ENCODE measurements around the gene PLXNA2. TPM values are rescaled to one million over a fixed set of nuclear protein-coding genes. Genes with fewer than 3 reads are reported as not detected.

The PLXNA2 gene
- total RNA-seq, 1 donor from 2014 or later, result 17.7 TPM

DNA sequence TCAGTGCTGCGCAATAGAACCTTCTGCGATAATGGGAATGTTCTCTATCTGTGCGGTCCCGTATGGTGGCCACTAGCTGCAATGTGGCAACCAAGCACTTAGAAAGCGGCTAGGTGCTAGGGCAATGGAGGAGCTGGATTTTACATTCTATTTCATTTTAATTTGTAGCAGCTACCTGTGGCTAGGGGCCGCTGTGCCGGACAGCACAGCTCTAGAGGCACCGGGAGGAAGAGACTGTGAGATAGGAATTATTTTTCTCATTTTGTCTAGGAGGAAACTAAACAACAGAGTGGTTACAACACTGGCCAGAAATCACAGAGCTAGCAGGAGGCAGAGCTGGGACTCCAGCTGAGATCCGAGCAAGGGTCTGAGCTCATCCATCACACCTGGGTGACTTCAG is 202.7 kb downstream of the PLXNA2 start:
- H3K4me1 Mint-ChIP-seq (ENCODE audit: low read depth, unreplicated experiment), result peaks cover 15% of the 10 kb centered on the region
- no peak overlapping the region for H3K27ac Mint-ChIP-seq (ENCODE audit: unreplicated experiment)
- H3K27ac ChIP-seq (ENCODE audit: low read depth, low read length), result no peak overlapping the region

DNA sequence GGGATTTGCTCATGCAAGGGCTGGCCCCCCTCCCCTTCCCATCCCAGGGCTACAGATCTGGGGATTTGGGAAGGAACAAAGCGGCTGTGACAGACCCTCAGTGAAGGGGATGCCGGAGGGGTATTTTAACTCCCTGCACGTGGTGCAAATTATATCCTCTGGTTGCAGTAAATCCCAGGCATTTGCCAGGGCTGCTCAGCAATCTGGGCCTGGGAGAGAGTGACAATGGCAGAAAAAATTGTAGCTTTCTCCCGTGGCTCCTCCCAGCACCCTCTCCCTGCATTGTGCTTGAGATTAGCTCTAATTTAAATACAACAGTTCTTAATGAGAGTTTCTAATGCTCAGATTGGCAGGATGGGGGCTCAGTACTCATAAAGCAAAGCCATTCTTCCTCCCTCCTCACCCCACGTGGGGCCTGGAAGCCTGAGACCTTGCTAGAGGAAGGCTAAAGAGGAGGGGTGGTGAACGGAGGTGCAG is 203.3 kb downstream of the PLXNA2 start:
- DNase-seq (ENCODE audit: low read depth), result no peak
- Histone ChIP-seq H3K4me3 (ENCODE audit: insufficient read depth, low read depth, low read length) (no peak overlapping the region), H3K4me1 (ENCODE audit: insufficient read depth, low read length) (no peaks in the 10 kb centered on the region), H3K9me3 (ENCODE audit: insufficient read depth, low read depth, low read length) (no peaks in the 10 kb centered on the region), H3K27ac (ENCODE audit: low read depth, low read length) (no peak overlapping the region), H3K4me2 (ENCODE audit: low read length) (no peak overlapping the region), H3K79me2 (ENCODE audit: insufficient read depth, low read length) (no peaks in the 10 kb centered on the region), H4K20me1 (ENCODE audit: insufficient read depth, low read length) (no peaks in the 10 kb centered on the region), H2AFZ (ENCODE audit: low read depth, low read length) (no peak overlapping the region), H3K9ac (ENCODE audit: low read length) (no peak overlapping the region), H3K27me3 (ENCODE audit: insufficient read depth, low read length) (no peaks in the 10 kb centered on the region), H3K36me3 (ENCODE audit: insufficient read depth, low read length) (peaks cover 5% of the 10 kb centered on the region)
- Mint-ChIP-seq H3K9me3 (ENCODE audit: unreplicated experiment) (no peaks in the 10 kb centered on the region), H3K4me3 (ENCODE audit: unreplicated experiment) (no peak overlapping the region), H3K36me3 (ENCODE audit: low read depth, unreplicated experiment) (peaks cover 16% of the 10 kb centered on the region), H3K4me1 (ENCODE audit: low read depth, unreplicated experiment) (peaks cover 10% of the 10 kb centered on the region), H3K27ac (ENCODE audit: unreplicated experiment) (no peak overlapping the region), H3K27me3 (ENCODE audit: low read depth, unreplicated experiment) (peaks cover 12% of the 10 kb centered on the region)
- no peak for TF ChIP-seq EZH2 (IDR thresholded peaks at IDR 0.05; ENCODE audit: insufficient read depth, low read length)
- TF ChIP-seq, protein P1, sequence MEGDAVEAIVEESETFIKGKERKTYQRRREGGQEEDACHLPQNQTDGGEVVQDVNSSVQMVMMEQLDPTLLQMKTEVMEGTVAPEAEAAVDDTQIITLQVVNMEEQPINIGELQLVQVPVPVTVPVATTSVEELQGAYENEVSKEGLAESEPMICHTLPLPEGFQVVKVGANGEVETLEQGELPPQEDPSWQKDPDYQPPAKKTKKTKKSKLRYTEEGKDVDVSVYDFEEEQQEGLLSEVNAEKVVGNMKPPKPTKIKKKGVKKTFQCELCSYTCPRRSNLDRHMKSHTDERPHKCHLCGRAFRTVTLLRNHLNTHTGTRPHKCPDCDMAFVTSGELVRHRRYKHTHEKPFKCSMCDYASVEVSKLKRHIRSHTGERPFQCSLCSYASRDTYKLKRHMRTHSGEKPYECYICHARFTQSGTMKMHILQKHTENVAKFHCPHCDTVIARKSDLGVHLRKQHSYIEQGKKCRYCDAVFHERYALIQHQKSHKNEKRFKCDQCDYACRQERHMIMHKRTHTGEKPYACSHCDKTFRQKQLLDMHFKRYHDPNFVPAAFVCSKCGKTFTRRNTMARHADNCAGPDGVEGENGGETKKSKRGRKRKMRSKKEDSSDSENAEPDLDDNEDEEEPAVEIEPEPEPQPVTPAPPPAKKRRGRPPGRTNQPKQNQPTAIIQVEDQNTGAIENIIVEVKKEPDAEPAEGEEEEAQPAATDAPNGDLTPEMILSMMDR (IDR thresholded peaks at IDR 0.05; ENCODE audit: insufficient read depth, low read depth, low read length), result no peak
- no peak for FAIRE-seq

More for the DNA sequence above, 202.7 kb downstream of the PLXNA2 start:
- DNase-seq (ENCODE audit: low read depth) (no peak), FAIRE-seq (no peak)
- Histone ChIP-seq H3K36me3 (ENCODE audit: insufficient read depth, low read length) (peaks cover 5% of the 10 kb centered on the region), H3K9ac (ENCODE audit: low read length) (no peak overlapping the region), H4K20me1 (ENCODE audit: insufficient read depth, low read length) (no peaks in the 10 kb centered on the region), H3K79me2 (ENCODE audit: insufficient read depth, low read length) (no peaks in the 10 kb centered on the region), H3K4me1 (ENCODE audit: insufficient read depth, low read length) (peaks cover 4% of the 10 kb centered on the region), H3K9me3 (ENCODE audit: insufficient read depth, low read depth, low read length) (no peaks in the 10 kb centered on the region), H3K27me3 (ENCODE audit: insufficient read depth, low read length) (no peaks in the 10 kb centered on the region), H3K4me2 (ENCODE audit: low read length) (no peak overlapping the region), H2AFZ (ENCODE audit: low read depth, low read length) (no peak overlapping the region), H3K4me3 (ENCODE audit: insufficient read depth, low read depth, low read length) (no peak overlapping the region)
- H3K36me3 Mint-ChIP-seq (ENCODE audit: low read depth, unreplicated experiment), result peaks cover 16% of the 10 kb centered on the region
- H3K9me3 Mint-ChIP-seq (ENCODE audit: unreplicated experiment), result no peaks in the 10 kb centered on the region
- H3K27me3 Mint-ChIP-seq (ENCODE audit: low read depth, unreplicated experiment), result peaks cover 8% of the 10 kb centered on the region
- TF ChIP-seq, protein P1 (IDR thresholded peaks at IDR 0.05; ENCODE audit: insufficient read depth, low read depth, low read length), result no peak
- no peak for TF ChIP-seq EZH2 (IDR thresholded peaks at IDR 0.05; ENCODE audit: insufficient read depth, low read length)
- no peak overlapping the region for H3K4me3 Mint-ChIP-seq (ENCODE audit: unreplicated experiment)

DNA sequence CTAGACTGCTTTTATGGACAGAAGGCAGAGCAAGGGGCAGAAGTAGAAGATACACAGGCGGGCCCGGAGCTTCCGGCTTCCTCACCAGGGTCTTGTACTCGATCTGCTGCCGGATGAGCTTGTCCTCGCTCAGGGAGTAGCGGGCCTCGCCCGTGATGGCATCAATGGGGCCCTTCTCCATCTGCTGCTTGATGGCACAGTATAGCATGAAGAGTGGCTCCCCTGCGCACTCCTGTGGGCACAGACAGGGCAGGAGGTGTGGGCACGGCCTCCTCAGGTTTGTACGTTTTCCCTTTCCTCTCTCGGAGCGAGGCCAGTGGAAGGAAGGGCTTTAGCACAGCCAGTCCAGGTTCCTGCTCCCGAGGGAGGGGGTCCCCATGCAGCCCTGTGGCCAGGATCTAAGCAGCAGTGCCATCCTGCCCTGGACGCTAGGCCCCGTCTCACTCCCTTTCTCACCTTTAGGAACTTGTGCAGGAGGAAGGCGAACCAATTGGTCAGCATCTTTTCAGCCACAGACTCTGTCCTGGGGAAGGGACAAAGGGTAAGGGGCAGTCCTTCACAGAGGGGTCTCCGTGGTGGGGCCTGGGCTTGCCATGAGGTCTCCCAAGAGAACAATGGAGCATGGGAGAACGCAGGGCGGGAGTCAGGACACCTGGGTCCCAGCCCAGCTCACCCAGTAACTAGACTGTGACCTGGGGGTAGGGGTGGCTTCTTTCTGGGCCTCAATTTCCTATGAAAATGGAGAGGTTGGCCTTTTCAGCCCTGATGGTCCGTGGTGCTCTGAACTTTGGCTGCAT is 204.4 kb downstream of the PLXNA2 start:
- Histone ChIP-seq H3K4me3 (ENCODE audit: insufficient read depth, low read depth, low read length) (no peak overlapping the region), H3K4me2 (ENCODE audit: low read length) (no peak overlapping the region), H3K4me1 (ENCODE audit: insufficient read depth, low read length) (no peaks in the 10 kb centered on the region), H4K20me1 (ENCODE audit: insufficient read depth, low read length) (no peaks in the 10 kb centered on the region), H3K9me3 (ENCODE audit: insufficient read depth, low read depth, low read length) (no peaks in the 10 kb centered on the region), H3K27me3 (ENCODE audit: insufficient read depth, low read length) (no peaks in the 10 kb centered on the region), H2AFZ (ENCODE audit: low read depth, low read length) (no peak overlapping the region), H3K36me3 (ENCODE audit: insufficient read depth, low read length) (peaks cover 5% of the 10 kb centered on the region), H3K79me2 (ENCODE audit: insufficient read depth, low read length) (no peaks in the 10 kb centered on the region), H3K27ac (ENCODE audit: low read depth, low read length) (no peak overlapping the region), H3K9ac (ENCODE audit: low read length) (no peak overlapping the region)
- Mint-ChIP-seq H3K36me3 (ENCODE audit: low read depth, unreplicated experiment) (peaks cover 13% of the 10 kb centered on the region), H3K4me3 (ENCODE audit: unreplicated experiment) (no peak overlapping the region), H3K27ac (ENCODE audit: unreplicated experiment) (no peak overlapping the region), H3K4me1 (ENCODE audit: low read depth, unreplicated experiment) (peaks cover 4% of the 10 kb centered on the region), H3K9me3 (ENCODE audit: unreplicated experiment) (no peaks in the 10 kb centered on the region), H3K27me3 (ENCODE audit: low read depth, unreplicated experiment) (peaks cover 12% of the 10 kb centered on the region)
- FAIRE-seq, result no peak
- no peak for DNase-seq (ENCODE audit: low read depth)
- TF ChIP-seq, protein P1 (IDR thresholded peaks at IDR 0.05; ENCODE audit: insufficient read depth, low read depth, low read length), result no peak
- no peak for TF ChIP-seq EZH2 (IDR thresholded peaks at IDR 0.05; ENCODE audit: insufficient read depth, low read length)

All from astrocyte (in vitro differentiated cells and primary cell).